Glutamatergic neuron (in vitro differentiated cells): Measurements from ENCODE around the gene AATK. TPM values are rescaled to one million over a fixed set of nuclear protein-coding genes. Genes with fewer than 3 reads are reported as not detected.

Experiments used
- DNase-seq: peaks from one replicate; pipeline ENCODE4 v3.0.0; 2022
- H3K27ac Mint-ChIP-seq: one replicate; pipeline ENCODE4 v1.8.0; 2020; ENCODE audit warnings: mild to moderate bottlenecking, mixed read lengths, inconsistent platforms; ENCODE audit not compliant: unreplicated experiment
- H3K27me3 Mint-ChIP-seq: one replicate; pipeline ENCODE4 v1.8.0; 2020; ENCODE audit warnings: mild to moderate bottlenecking, moderate library complexity, mixed read lengths, inconsistent platforms; ENCODE audit not compliant: unreplicated experiment
- H3K36me3 Mint-ChIP-seq: one replicate; pipeline ENCODE4 v1.8.0; 2020; ENCODE audit warnings: mild to moderate bottlenecking, mixed read lengths, inconsistent platforms; ENCODE audit not compliant: unreplicated experiment
- H3K4me1 Mint-ChIP-seq: one replicate; pipeline ENCODE4 v1.8.0; 2020; ENCODE audit warnings: mild to moderate bottlenecking, low read depth, mixed read lengths, inconsistent platforms; ENCODE audit not compliant: unreplicated experiment
- H3K4me3 Mint-ChIP-seq: one replicate; pipeline ENCODE4 v1.8.0; 2020; ENCODE audit warnings: mild to moderate bottlenecking, mixed read lengths, inconsistent platforms; ENCODE audit not compliant: unreplicated experiment
- H3K9me3 Mint-ChIP-seq: one replicate; pipeline ENCODE4 v1.8.0; 2020; ENCODE audit warnings: mild to moderate bottlenecking, moderate library complexity, mixed read lengths, inconsistent platforms; ENCODE audit not compliant: unreplicated experiment
- CTCF ChIP-seq: fragments of 200-600 bp; sonication (generic); IDR thresholded peaks from one replicate; pipeline ENCODE4 v1.5.0; 2021; ENCODE audit not compliant: partially characterized antibody, unreplicated experiment
- total RNA-seq: library from RNA; stranded (reverse); fragmentation: NEBNext Ultra II Directional; extraction: Animal tissue kit (Norgen Biotek cat#: 25700); gene quantifications from one replicate; pipeline ENCODE4 v1.2.1, GENCODE V29; 2021; ENCODE audit not compliant: unreplicated experiment

The AATK gene
- total RNA-seq, 1 donor from 2014 or later, result 27.0 TPM

DNA sequence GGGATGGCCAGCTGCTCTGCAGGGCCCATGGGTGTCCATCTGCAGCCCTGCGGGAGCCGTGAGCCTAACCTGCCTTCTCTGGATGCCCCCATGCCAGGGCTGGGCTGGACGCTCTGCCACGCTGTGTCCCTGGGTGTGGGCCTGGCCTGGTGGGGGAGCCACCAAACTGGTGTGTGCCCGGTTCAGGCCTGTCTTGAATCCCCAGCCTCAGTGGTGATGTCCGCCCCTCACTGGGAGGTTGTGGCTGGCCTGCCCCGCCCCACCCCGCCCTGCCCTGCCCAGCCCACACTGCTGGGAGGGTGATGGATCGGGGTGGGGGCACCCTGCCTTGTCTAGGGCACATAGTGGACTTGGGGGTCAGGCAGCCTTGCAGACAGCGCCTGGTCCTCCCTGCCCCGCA, 50.8 kb downstream of the AATK start:
- H3K27me3 Mint-ChIP-seq, result peaks cover 20% of the 10 kb centered on the region
- TF ChIP-seq CTCF, result no peak
- H3K27ac Mint-ChIP-seq, result peak overlapping the region; percentile 85
- peaks cover 19% of the 10 kb centered on the region for H3K9me3 Mint-ChIP-seq
- H3K4me3 Mint-ChIP-seq, result peak overlapping the region; percentile 30
- DNase-seq, result no peak
- peaks cover 12% of the 10 kb centered on the region for H3K4me1 Mint-ChIP-seq
- H3K36me3 Mint-ChIP-seq, result no peaks in the 10 kb centered on the region

DNA sequence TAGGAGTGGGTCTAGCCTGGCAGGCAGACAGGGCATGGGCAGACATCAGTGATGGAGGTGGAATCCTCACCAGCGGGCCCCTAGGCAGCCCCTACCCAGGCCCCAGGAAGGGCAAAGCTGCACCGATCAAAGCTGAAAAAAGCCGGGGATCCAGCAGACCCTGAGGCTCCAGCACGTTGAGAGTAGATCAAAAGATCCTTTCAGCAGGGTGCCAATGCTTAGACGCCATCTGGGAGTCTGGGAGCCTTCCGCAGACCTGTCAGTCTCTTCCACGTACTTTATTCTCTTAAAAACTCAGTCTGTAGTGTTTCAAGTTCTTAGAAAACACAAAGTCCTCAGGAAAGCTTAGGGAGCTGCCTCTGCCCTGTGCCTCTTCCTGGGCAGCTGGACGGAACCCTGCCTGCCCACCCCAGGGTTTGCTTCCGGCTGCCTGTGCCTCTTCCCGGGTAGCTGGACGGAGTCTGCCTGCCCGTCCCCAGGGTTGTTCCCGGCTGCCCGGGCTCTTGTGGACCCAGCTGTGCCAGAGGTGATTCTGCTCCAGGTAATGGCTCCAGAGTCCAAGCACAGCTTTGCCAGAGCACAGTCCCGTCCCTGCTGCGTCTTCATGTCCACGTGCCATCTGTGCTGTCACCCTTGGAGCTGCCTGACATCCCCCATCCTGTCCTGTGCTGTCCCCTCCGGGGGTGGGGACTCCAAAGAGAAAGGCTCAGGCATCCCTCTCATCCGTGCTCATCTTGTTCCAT, 51.5 kb downstream of the AATK start:
- Mint-ChIP-seq H3K27ac (peak overlapping the region; percentile 85), H3K4me3 (peak overlapping the region; percentile 30), H3K36me3 (no peaks in the 10 kb centered on the region), H3K4me1 (peaks cover 17% of the 10 kb centered on the region), H3K27me3 (peaks cover 17% of the 10 kb centered on the region), H3K9me3 (peaks cover 18% of the 10 kb centered on the region)
- TF ChIP-seq CTCF, result no peak
- DNase-seq, result no peak

DNA sequence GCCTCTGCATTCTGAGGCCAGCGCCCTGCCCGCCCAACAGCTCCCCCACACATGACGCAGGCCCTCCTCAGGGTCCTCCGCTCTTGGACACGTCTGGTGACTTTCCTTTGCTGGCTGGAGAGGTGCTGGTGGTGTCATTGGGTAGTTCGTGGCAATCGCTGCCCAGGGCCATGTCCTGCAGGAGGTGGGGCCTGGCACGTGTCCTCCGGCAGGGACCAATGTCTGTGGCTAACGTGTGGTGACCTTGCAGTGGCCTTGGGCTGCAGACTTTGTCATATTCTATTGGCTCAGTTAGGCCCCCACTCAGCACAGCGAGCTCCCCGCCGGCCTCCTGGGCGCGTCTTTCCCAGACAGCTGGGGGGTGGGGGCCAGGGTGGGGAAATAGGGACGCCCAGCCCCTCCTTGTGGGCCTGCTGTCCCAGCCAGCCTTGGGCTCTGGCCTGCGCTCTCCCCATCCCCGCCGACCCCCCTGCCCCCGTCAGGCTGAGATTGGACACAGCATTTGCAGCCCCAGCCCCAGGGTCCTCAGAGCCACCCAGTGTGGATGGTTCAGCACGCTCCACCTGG, 52.8 kb downstream of the AATK start:
- no peak for TF ChIP-seq CTCF
- peaks cover 15% of the 10 kb centered on the region for H3K4me1 Mint-ChIP-seq
- H3K9me3 Mint-ChIP-seq, result peaks cover 19% of the 10 kb centered on the region
- peaks cover 12% of the 10 kb centered on the region for H3K27me3 Mint-ChIP-seq
- H3K4me3 Mint-ChIP-seq, result no peak overlapping the region
- no peak overlapping the region for H3K27ac Mint-ChIP-seq
- no peak for DNase-seq
- H3K36me3 Mint-ChIP-seq, result no peaks in the 10 kb centered on the region

DNA sequence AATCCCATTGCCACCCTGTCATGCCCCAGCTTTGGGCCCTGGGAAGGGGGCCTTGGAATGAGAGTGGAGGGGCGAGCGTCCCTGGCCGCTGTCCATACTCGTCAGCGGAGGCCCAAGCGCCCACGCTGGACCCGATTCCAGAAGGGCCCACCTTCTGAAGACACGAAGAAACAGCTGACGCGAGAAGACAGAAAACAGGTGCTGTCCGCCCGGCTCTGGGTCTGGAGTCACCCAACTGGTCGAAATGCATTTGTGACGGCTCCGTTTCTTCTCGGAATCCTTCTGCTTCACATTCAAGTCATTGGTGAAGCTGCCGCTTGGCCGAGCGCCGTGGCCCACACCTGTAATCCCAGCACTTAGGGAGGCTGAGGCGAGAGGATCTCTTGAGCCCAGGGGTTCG, 53.6 kb downstream of the AATK start:
- H3K36me3 Mint-ChIP-seq, result no peaks in the 10 kb centered on the region
- peaks cover 19% of the 10 kb centered on the region for H3K9me3 Mint-ChIP-seq
- no peak for TF ChIP-seq CTCF
- peaks cover 10% of the 10 kb centered on the region for H3K27me3 Mint-ChIP-seq
- H3K27ac Mint-ChIP-seq, result no peak overlapping the region
- H3K4me1 Mint-ChIP-seq, result peaks cover 15% of the 10 kb centered on the region
- no peak overlapping the region for H3K4me3 Mint-ChIP-seq
- no peak for DNase-seq

GRCh38 chr17:81111066-81111465, 55.0 kb downstream of the AATK start:
- Mint-ChIP-seq H3K36me3 (no peaks in the 10 kb centered on the region), H3K4me3 (no peak overlapping the region), H3K9me3 (peaks cover 16% of the 10 kb centered on the region), H3K4me1 (peaks cover 14% of the 10 kb centered on the region), H3K27me3 (peaks cover 4% of the 10 kb centered on the region), H3K27ac (no peak overlapping the region)
- no peak for DNase-seq
- no peak for TF ChIP-seq CTCF
